ENCODE data around the gene MAP3K3.

Gene MAP3K3

GRCh38 chr17:63653050-63653449 is 30.8 kb downstream of the MAP3K3 start:
- no peak for DNase-seq (ENCODE audit: low read depth)

DNA sequence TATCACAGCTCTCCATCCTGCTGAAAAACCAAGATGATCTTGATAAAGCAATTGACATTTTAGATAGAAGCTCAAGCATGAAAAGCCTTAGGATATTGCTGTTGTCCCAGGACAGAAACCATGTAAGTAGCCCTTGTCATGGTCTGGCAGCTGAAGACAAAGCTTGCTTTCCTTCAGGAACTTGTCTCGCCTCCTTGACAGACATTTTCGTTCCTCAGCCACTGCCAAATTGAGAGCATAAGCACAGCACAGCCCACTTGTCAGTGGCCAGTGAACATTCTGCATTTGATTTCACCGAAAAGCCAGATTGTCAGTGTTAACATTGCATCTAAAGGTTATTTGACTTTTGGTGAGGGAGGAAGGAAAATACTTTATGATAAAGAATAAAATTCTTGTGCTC is 35.6 kb downstream of the MAP3K3 start:
- no peak for DNase-seq (ENCODE audit: low read depth)

- no peak for DNase-seq (ENCODE audit: low read depth)
Observed at GRCh38 chr17:63658366-63658765, 36.1 kb downstream of the MAP3K3 start.

DNA sequence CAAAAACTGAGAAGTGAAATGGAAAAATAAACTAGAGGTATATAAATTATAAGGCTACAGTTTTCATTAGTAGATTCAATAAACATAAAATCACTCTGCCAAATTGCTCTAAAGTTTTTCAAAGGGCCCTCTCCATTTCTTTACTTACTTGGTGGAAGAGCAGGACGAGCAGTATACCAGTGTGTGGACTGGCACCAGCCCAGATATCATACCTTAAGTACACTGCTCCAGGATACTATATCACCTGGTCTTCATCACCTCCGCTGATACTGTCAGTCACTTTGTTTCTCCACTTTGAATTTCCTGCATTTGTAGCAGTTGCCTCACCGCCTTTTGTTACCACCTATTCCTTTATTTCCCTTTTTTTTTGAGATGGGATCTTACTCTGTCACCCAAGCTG is 37.6 kb downstream of the MAP3K3 start:
- DNase-seq (ENCODE audit: low read depth), result no peak

- no peak for DNase-seq (ENCODE audit: low read depth)
Observed at GRCh38 chr17:63665527-63666214, 43.5 kb downstream of the MAP3K3 start.

- DNase-seq (ENCODE audit: low read depth), result no peak
Observed at GRCh38 chr17:63672856-63673255, 50.6 kb downstream of the MAP3K3 start.

DNA sequence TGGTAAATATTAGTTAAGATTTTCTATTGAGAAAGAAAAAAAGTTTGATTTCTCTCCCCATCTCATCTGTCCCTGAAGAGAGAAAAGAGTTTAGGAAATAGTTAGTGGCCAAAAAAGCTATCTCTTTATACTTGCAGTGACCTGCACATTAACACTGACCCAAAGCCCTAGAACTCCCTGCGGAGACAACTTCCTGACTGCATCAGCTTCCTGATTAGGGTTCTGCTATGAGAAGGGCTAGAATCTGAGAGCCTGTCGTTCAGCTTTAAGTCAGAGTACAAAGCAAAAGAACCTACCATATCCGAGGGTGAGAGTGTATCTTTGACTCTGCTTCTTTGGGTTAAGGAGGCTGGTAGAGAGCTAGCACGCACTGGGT is 53.0 kb downstream of the MAP3K3 start:
- DNase-seq (ENCODE audit: low read depth), result no peak

- DNase-seq (ENCODE audit: low read depth), result no peak
Observed at GRCh38 chr17:63675607-63676546, 53.7 kb downstream of the MAP3K3 start.

- no peak for DNase-seq (ENCODE audit: low read depth)
Observed at GRCh38 chr17:63676584-63676983, 54.4 kb downstream of the MAP3K3 start.

DNA sequence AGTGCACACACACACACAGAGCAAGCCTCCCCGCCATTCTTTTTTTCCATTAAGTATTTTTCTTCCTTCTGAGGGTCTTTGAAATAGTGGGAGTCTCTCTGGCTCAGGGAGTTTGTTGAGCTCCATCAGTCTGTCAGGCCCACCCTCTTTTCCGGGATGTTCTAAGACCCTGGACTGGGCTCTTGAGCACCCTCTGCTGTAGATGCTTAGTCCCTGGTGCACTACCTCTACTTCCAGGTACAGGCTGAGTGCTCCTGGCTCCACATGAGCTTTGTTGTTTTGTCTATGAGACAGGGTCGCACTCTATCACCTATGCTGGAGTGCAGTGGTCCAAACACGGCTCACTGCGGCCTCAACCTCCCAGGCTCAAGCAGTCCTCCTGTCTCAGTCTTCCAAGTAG is 57.0 kb downstream of the MAP3K3 start:
- no peak for DNase-seq (ENCODE audit: low read depth)

DNA sequence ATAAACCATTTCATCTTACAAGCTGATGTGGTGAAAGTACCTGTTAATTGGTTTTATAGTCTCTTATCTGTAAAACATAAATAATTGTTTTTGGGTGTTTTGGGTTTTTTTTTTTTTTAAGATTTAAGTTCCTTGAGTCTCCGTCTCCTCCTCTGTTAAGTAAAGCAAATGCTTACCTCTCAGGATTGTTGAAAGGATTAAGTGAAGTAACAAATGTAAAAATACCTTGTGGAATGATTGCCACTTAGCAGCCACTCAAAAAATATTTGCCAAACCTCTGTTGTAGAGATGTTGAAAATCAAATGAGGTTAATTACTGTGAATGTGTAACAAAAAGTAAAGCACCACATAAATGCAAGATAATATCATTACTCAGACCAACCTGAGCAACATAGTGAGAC is 58.5 kb downstream of the MAP3K3 start:
- no peak for DNase-seq (ENCODE audit: low read depth)

DNA sequence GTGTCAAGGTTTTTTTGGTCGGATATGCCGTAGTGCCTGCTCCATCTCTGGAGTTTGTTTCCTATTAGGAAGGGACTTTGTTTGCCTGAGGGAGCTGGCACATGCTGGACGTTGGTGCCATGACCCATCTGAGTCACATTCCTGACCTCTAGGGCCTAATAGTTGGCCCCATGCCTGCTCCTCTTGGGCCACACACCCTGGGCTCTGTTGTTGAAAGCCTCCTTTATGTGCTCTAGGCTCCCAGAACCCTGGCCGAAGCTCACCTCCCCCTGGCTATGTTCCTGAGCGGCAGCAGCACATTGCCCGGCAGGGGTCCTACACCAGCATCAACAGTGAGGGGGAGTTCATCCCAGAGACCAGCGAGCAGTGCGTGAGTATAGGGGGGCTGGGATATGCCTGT is 59.3 kb downstream of the MAP3K3 start:
- no peak for DNase-seq (ENCODE audit: low read depth)

DNA sequence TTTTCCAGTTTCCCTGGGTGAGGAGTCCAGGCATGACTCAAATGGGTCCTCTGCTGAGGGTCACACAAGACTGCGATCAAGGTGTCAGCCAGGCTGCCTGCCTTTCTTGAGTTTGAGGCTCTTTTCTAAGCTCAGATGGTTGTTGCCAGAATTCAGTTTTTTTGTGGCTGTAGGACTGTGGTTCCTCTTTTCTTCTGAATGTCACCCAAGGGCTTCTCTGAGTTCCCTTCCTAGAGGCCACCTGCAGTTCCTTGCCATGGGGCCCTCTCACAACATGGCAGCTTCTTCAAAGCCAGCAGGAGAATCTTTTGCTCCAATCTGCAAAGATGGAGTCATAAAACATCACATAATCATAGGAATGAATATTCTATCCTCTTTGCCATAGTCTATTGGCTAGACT is 60.2 kb downstream of the MAP3K3 start:
- no peak for DNase-seq (ENCODE audit: low read depth)

- no peak for DNase-seq (ENCODE audit: low read depth)
Observed at GRCh38 chr17:63682981-63683380, 60.8 kb downstream of the MAP3K3 start.

DNA sequence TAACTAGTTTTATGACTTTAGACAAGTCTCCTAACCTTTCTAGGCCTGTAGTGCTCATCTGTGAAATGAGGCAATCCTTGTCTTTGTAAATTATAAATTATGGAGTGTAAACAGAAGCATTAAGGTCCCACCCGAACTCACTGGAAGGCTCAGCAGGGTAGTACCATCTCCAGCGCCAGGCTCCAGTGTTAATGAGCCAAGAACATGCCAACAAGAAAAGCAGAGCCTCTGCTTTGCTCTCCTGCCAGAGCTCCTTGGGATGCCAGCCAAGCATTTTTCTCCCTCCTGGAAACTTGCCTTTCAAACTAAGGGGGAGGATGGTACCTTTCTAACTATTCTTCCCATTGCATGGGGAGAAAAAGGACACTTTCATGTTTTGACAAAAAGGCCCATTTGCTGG is 62.8 kb downstream of the MAP3K3 start:
- no peak for DNase-seq (ENCODE audit: low read depth)

- DNase-seq (ENCODE audit: low read depth), result no peak
Observed at GRCh38 chr17:63685578-63685977, 63.4 kb downstream of the MAP3K3 start.

DNA sequence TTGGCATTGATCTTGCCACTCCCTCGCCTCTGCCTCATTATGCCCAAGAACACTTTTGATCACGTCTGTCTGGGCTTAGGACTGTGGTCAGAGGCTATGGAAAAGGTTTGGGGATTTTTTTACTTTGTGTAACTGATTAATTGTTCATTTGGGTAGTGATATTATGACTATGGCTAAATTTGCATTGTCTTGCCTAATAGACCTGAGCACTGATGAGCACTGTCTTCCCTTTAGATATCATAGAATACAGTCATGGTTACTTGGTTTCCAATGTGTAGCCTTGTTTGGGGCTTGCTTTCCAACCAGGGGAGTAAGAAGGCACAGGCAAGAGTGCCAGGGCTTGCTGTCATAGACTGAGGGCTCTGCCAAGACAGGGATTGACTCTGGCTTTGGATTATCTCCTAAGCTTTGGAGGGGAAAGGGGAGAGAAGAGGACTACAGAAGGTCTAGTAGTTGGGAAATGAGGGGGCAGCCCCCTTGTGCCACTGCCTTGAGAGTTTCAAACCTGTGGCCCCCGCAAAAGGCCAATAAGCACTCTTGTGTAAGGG is 64.0 kb downstream of the MAP3K3 start:
- no peak for DNase-seq (ENCODE audit: low read depth)

GRCh38 chr17:63688396-63689020 is 66.3 kb downstream of the MAP3K3 start:
- no peak for DNase-seq (ENCODE audit: low read depth)

DNA sequence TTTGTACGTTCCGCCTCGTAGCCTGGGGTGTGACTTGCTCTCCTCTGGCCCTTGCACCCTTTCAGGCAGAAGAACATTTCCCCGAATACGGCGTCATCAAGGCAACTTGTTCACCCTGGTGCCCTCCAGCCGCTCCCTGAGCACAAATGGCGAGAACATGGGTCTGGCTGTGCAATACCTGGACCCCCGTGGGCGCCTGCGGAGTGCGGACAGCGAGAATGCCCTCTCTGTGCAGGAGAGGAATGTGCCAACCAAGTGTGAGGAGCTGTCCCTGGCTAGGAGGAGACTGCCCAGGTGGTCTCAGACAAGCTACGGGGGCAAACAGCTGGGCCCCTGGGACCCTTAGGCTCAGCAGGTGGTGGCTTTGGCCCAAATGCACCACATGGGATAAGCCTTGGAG is 67.3 kb downstream of the MAP3K3 start:
- DNase-seq (ENCODE audit: low read depth), result no peak

DNA sequence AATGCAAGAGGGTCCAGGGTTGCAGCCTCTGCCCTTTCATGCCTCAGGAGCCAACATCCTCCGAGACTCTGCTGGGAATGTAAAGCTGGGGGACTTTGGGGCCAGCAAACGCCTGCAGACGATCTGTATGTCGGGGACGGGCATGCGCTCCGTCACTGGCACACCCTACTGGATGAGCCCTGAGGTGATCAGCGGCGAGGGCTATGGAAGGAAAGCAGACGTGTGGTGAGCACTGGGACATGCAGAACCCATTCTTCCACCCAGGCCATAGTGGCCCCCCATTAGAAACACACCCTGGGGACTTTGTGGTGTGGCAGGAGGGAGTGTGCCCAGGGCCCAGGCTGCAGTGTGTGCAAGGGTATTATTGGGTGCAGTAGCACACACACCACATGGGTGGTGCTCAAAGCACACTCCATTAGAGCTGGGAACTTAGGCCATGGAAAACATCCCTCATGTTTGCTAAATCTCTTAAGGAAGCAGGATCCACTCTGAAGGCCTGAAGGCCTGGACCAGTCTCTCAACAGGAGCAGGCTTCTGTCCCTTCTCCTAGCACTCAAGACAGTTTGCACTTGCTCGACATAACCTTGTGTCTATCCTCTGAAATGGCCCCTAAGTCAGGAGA is 70.1 kb downstream of the MAP3K3 start:
- no peak for DNase-seq (ENCODE audit: low read depth)

DNA sequence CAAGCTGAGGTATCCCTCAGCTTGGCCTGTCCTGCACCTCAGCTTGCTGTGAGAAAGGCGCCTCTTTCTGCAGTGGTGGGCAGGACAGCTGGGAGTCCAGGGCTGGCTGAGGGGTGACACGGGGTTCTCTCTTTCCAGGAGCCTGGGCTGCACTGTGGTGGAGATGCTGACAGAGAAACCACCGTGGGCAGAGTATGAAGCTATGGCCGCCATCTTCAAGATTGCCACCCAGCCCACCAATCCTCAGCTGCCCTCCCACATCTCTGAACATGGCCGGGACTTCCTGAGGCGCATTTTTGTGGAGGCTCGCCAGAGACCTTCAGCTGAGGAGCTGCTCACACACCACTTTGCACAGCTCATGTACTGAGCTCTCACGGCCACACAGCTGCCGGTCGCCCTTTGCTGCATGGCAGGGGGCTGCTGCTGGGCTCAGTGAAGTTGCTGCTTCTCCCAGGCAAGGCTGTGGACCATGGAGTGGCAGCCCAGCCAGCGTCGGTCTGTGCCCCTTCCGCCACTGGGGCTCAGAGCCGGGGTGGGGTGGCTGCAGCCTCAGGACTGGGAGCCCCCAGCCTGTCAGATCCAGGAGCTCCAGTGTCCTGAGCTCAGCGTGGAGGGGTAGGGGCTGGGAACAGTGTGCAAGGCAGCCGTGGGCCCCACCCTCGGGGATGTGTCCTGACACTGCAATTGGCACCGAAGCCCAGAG is 71.3 kb downstream of the MAP3K3 start:
- no peak for DNase-seq (ENCODE audit: low read depth)

All from activated T-cell treated with anti-CD3 and anti-CD28 coated beads for 24 hours (primary cell).